Astrocyte of the spinal cord (primary cell): Measurements from ENCODE around the gene EGFR.
A peak's percentile ranks its signal among the peaks of the same experiment; 100 is the strongest.

Experiments
- DNase-seq: peaks from one replicate; pipeline ENCODE4 v3.0.0; 2011; ENCODE audit warnings: low read depth, low spot score
- H3K4me3 ChIP-seq: 2 replicates; pipeline ENCODE4 v1.5.1; 2011; ENCODE audit warnings: low read depth, mild to moderate bottlenecking, low read length, moderate library complexity
- in situ Hi-C: cut with HindIII; loops from 2 replicates; pipeline ENCODE4 v1.10.0; 2017; ENCODE audit warnings: low sequenced_read_pairs
- TF ChIP-seq, protein P1 (sequence below): IDR thresholded peaks from 2 replicates; pipeline ENCODE4 v1.5.1; 2012; ENCODE audit warnings: low read depth, mild to moderate bottlenecking, low read length, inconsistent platforms

EGFR gene

DNA sequence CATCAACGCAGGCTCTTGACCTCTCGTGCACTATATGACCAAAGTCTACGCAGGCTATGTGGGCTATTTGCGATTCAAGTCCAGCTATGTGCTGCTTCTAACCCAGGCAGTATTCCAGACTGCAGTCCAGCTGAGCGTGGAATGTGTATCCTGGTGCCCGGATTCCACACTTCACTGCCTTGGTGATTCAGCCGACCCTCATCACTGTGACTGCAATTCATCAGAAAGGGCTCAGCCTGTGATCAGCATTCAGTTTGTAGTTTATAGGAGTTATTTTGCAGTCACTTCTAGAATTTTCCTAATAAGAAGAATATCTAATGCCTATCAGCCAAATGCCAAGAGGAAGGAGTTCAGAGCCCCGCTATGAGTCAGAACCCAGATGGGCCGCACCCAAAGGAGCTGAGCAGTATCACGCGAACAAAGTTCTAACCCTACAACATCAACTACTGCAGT is 226.5 kb downstream of the EGFR start:
- peak; percentile 93 for DNase-seq
- TF ChIP-seq, protein P1, sequence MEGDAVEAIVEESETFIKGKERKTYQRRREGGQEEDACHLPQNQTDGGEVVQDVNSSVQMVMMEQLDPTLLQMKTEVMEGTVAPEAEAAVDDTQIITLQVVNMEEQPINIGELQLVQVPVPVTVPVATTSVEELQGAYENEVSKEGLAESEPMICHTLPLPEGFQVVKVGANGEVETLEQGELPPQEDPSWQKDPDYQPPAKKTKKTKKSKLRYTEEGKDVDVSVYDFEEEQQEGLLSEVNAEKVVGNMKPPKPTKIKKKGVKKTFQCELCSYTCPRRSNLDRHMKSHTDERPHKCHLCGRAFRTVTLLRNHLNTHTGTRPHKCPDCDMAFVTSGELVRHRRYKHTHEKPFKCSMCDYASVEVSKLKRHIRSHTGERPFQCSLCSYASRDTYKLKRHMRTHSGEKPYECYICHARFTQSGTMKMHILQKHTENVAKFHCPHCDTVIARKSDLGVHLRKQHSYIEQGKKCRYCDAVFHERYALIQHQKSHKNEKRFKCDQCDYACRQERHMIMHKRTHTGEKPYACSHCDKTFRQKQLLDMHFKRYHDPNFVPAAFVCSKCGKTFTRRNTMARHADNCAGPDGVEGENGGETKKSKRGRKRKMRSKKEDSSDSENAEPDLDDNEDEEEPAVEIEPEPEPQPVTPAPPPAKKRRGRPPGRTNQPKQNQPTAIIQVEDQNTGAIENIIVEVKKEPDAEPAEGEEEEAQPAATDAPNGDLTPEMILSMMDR = no peak
- in situ Hi-C loops = no loop called here
- H3K4me3 ChIP-seq = no peak overlapping the region

- in situ Hi-C loops = no loop called here
- TF ChIP-seq, protein P1 = no peak
- peak; percentile 43 for DNase-seq
- H3K4me3 ChIP-seq = no peak overlapping the region
Observed at GRCh38 chr7:55246171-55246570, 227.4 kb downstream of the EGFR start.

DNA sequence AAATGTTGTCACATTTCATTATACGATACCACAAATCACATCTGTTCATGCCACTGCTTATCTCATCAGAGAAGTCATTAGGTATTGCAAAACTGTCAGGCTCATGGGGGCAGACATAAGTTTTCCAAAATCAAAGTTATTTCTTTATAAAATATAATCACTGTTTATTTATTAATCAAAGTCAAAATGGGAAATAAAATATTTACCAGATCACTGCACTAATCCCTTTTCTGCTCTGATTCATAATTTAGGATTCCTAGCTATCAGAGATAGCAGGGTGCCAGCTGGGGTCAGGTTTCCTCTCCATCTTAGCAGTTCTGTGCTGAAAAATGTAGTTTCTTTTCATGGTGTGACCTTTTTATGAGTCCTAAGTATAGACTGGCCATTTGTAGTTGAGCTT is 228.6 kb downstream of the EGFR start:
- in situ Hi-C loops = no loop called here
- TF ChIP-seq, protein P1 = no peak
- DNase-seq = peak; percentile 13
- no peak overlapping the region for H3K4me3 ChIP-seq

- DNase-seq = no peak
- TF ChIP-seq, protein P1 = no peak
- in situ Hi-C loops = no loop called here
- no peak overlapping the region for H3K4me3 ChIP-seq
Observed at GRCh38 chr7:55248526-55248925, 229.7 kb downstream of the EGFR start.

- in situ Hi-C loops = no loop called here
- no peak for DNase-seq
- H3K4me3 ChIP-seq = no peak overlapping the region
- TF ChIP-seq, protein P1 = no peak
Observed at GRCh38 chr7:55249332-55249731, 230.5 kb downstream of the EGFR start.

- in situ Hi-C loops = no loop called here
- no peak for DNase-seq
- no peak overlapping the region for H3K4me3 ChIP-seq
- TF ChIP-seq, protein P1 = peak; percentile 57
Observed at GRCh38 chr7:55250313-55250712, 231.5 kb downstream of the EGFR start.

DNA sequence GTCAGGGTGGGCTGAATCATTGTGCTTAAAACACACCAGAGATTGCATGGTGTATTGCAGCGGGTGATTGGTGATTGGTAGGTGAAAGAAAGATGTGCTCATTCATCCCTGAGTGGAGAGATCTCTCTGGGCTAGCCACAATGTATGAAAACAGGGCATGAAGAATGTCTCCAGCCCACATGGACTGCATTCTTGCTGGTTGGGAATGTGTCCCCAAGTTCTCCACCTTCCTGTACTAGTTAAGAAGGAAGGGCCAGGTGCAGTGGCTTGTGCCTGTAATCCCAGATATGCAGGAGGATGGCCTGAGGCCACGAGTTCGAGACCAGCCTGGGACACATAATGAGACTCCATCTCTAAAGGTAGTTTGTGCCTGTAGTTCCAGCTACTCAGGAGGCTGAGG is 232.5 kb downstream of the EGFR start:
- in situ Hi-C loops = no loop called here

More for the DNA sequence above, 232.5 kb downstream of the EGFR start:
- H3K4me3 ChIP-seq = no peak overlapping the region
- TF ChIP-seq, protein P1 = no peak
- no peak for DNase-seq
